ENCODE data around the gene FLRT2.

DNA sequence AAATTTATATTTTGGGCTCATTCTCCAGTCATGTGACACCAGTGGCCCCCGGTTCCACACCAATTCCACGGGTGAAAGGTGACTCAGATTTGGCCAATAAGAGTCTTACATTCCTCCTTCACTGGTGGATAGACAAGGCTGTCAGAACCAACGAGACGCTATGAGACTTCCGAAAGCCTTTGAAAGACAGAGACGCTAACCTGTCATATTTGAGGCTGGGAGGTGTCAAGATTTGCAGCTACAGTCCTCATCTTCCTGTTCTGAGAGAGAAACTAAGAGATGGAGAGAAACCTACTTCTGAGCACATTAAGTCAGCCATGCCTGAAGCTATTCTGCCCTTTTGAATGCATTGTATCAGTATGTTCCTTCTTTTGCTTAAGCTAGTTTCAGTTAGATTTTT, 171.2 kb downstream of the FLRT2 start:
- TF ChIP-seq POLR2AphosphoS5 (IDR thresholded peaks at IDR 0.05; ENCODE audit: low read depth, low read length) = no peak
- TF ChIP-seq, protein P1, sequence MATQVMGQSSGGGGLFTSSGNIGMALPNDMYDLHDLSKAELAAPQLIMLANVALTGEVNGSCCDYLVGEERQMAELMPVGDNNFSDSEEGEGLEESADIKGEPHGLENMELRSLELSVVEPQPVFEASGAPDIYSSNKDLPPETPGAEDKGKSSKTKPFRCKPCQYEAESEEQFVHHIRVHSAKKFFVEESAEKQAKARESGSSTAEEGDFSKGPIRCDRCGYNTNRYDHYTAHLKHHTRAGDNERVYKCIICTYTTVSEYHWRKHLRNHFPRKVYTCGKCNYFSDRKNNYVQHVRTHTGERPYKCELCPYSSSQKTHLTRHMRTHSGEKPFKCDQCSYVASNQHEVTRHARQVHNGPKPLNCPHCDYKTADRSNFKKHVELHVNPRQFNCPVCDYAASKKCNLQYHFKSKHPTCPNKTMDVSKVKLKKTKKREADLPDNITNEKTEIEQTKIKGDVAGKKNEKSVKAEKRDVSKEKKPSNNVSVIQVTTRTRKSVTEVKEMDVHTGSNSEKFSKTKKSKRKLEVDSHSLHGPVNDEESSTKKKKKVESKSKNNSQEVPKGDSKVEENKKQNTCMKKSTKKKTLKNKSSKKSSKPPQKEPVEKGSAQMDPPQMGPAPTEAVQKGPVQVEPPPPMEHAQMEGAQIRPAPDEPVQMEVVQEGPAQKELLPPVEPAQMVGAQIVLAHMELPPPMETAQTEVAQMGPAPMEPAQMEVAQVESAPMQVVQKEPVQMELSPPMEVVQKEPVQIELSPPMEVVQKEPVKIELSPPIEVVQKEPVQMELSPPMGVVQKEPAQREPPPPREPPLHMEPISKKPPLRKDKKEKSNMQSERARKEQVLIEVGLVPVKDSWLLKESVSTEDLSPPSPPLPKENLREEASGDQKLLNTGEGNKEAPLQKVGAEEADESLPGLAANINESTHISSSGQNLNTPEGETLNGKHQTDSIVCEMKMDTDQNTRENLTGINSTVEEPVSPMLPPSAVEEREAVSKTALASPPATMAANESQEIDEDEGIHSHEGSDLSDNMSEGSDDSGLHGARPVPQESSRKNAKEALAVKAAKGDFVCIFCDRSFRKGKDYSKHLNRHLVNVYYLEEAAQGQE (IDR thresholded peaks at IDR 0.05; ENCODE audit: insufficient read depth in 1 of 2, low read depth in 2 of 2, low read length in 2 of 2) = no peak
- no peak for TF ChIP-seq SIN3A (IDR thresholded peaks at IDR 0.05; ENCODE audit: borderline replicate concordance, insufficient read depth, low read length)
- no peak for TF ChIP-seq TAF1 (IDR thresholded peaks at IDR 0.05; ENCODE audit: borderline replicate concordance, insufficient read depth, low read length)
- TF ChIP-seq FOXP2 (optimal IDR thresholded peaks at IDR 0.05; ENCODE audit: borderline replicate concordance, extremely low read depth, extremely low read length, insufficient read depth) = no peak
